ENCODE measurements around the gene TSPAN15. TPM values are rescaled to one million over a fixed set of nuclear protein-coding genes. Genes with fewer than 3 reads are reported as not detected.
A peak's percentile ranks its signal among the peaks of the same experiment; 100 is the strongest.
"Not testable (repeated sequence)": the region's sequence is repeated elsewhere in the genome, so short reads cannot be mapped to it uniquely, and the experiment has no call there.

Gene TSPAN15
- total RNA-seq, 2 donors from 2014 or later, result 4.7 to 9.9 TPM

GRCh38 chr10:69446229-69446628, 5.0 kb upstream of the TSPAN15 start:
- Histone ChIP-seq H3K4me3 (no peak overlapping the region), H3K9me3 (no peaks in the 10 kb centered on the region), H3K36me3 (no peaks in the 10 kb centered on the region), H3K27ac (no peak overlapping the region), H3K27me3 (replicated peaks; ENCODE audit: insufficient read depth) (no peaks in the 10 kb centered on the region), H3K4me1 (ENCODE audit: control insufficient read depth in 1 of 2, low read depth in 2 of 2) (peaks cover 0 to 1% of the 10 kb centered on the region in 2 donors)
- no peak for TF ChIP-seq CTCF (IDR thresholded peaks at IDR 0.05)
- ATAC-seq (ENCODE audit: insufficient number of reproducible peaks, low FRiP score, low read depth), result no peak
- DNase-seq (ENCODE audit: low spot score), result no peak

- ATAC-seq (ENCODE audit: insufficient number of reproducible peaks, low FRiP score, low read depth) (no peak), DNase-seq (ENCODE audit: low spot score) (no peak)
- Histone ChIP-seq H3K36me3 (no peaks in the 10 kb centered on the region), H3K27me3 (replicated peaks; ENCODE audit: insufficient read depth) (no peaks in the 10 kb centered on the region), H3K27ac (no peak overlapping the region), H3K9me3 (no peaks in the 10 kb centered on the region), H3K4me1 (ENCODE audit: control insufficient read depth in 1 of 2, low read depth in 2 of 2) (peaks cover 0 to 6% of the 10 kb centered on the region in 2 donors), H3K4me3 (no peak overlapping the region)
- TF ChIP-seq CTCF (IDR thresholded peaks at IDR 0.05), result no peak
Observed at GRCh38 chr10:69446650-69447151, 4.6 kb upstream of the TSPAN15 start.

- DNase-seq (ENCODE audit: low spot score), result no peak
- Histone ChIP-seq H3K27ac (no peak overlapping the region), H3K4me3 (no peak overlapping the region), H3K4me1 (ENCODE audit: control insufficient read depth in 1 of 2, low read depth in 2 of 2) (peaks cover 0 to 10% of the 10 kb centered on the region in 2 donors), H3K27me3 (replicated peaks; ENCODE audit: insufficient read depth) (no peaks in the 10 kb centered on the region), H3K36me3 (no peaks in the 10 kb centered on the region), H3K9me3 (no peaks in the 10 kb centered on the region)
- TF ChIP-seq CTCF (IDR thresholded peaks at IDR 0.05), result peak; percentile 50
- peak; percentile 19 for ATAC-seq (ENCODE audit: insufficient number of reproducible peaks, low FRiP score, low read depth)
Observed at GRCh38 chr10:69449841-69450240, 1.4 kb upstream of the TSPAN15 start.

- H3K36me3 ChIP-seq; ATAC-seq (ENCODE audit: insufficient number of reproducible peaks, low FRiP score, low read depth); H3K27ac ChIP-seq; H3K27me3 ChIP-seq (replicated peaks; ENCODE audit: insufficient read depth); DNase-seq (ENCODE audit: low spot score); H3K9me3 ChIP-seq; H3K4me3 ChIP-seq: not testable (repeated sequence)
- peaks cover 0 to 10% of the 10 kb centered on the region in 2 donors for H3K4me1 ChIP-seq (ENCODE audit: control insufficient read depth in 1 of 2, low read depth in 2 of 2)
Observed at GRCh38 chr10:69450395-69450794, 870 bp upstream of the TSPAN15 start.

GRCh38 chr10:69451784-69452251, 553 bp downstream of the TSPAN15 start:
- H3K36me3 ChIP-seq, result no peaks in the 10 kb centered on the region
- no peak for ATAC-seq (ENCODE audit: insufficient number of reproducible peaks, low FRiP score, low read depth)
- H3K27me3 ChIP-seq (replicated peaks; ENCODE audit: insufficient read depth), result no peaks in the 10 kb centered on the region
- TF ChIP-seq CTCF (IDR thresholded peaks at IDR 0.05), result no peak
- H3K9me3 ChIP-seq, result no peaks in the 10 kb centered on the region
- DNase-seq (ENCODE audit: low spot score), result no peak
- H3K4me1 ChIP-seq (ENCODE audit: control insufficient read depth in 1 of 2, low read depth in 2 of 2), result peaks cover 0 to 10% of the 10 kb centered on the region in 2 donors
- no peak overlapping the region for H3K27ac ChIP-seq
- H3K4me3 ChIP-seq, result peak overlapping the region; percentile 80
